HepG2 (cell line): ENCODE measurements around the gene SGIP1. TPM values are rescaled to one million over a fixed set of nuclear protein-coding genes. Genes with fewer than 3 reads are reported as not detected.

ENCODE experiments used
- ATAC-seq: fragments of 200-7000 bp; cut with Tn5 transposase; 3 replicates; pipeline ENCODE4 v1.9.1; 2020; ENCODE audit warnings: mild to moderate bottlenecking, moderate library complexity
- BruUV-seq: library from RNA; stranded (reverse); fragments of 400-500 nt; replicated peaks from 2 replicates; lab custom pipeline; 2021; lab: Mats Ljungman, UMichigan
- CTCF ChIA-PET: fragments of 300-600 bp; formaldehyde crosslinking; extraction: SDS; loops from one replicate; lab custom pipeline; 2021; ENCODE audit warnings: low total read pairs, inconsistent platforms, low intra/inter-chr PET ratio; lab: Yijun Ruan, JAX
- POLR2A ChIA-PET: fragments of 350-600 bp; sonication (Branson Sonifier 250); formaldehyde crosslinking; loops from one replicate; lab custom pipeline; 2020; ENCODE audit warnings: antibody characterized with exemption, inconsistent platforms; lab: Yijun Ruan, JAX
- DNase-seq: peaks from one replicate; pipeline ENCODE4 v3.0.0-alpha.2; 2015; ENCODE audit warnings: low spot score
- FAIRE-seq: peaks from 3 replicates; lab custom pipeline; 2011; peaks lifted over from hg19 to GRCh38; lab: Jason Lieb, UNC
- H2AFZ ChIP-seq: one replicate; pipeline ENCODE4 v1.6.1; 2011; ENCODE audit warnings: low read length, inconsistent platforms
- H3K27ac ChIP-seq: fragments of 300-600 bp; 3 replicates; pipeline ENCODE4 v1.8.0; 2011; ENCODE audit warnings: mixed run types, mild to moderate bottlenecking, mixed read lengths, low read length, inconsistent platforms; ENCODE audit not compliant: insufficient read depth; ENCODE audit errors: extremely low read length
- H3K27me3 ChIP-seq, 2 experiments: fragments of 200-600 bp in 1 of 2; 2 replicates in 1 of 2; 3 replicates in 1 of 2; pipeline versions ENCODE4 v1.6.0 to v1.8.0; 2011; ENCODE audit warnings: low read length in 2 of 2, mild to moderate bottlenecking in 2 of 2, moderate library complexity in 2 of 2, inconsistent platforms in 1 of 2; ENCODE audit not compliant: insufficient read depth in 2 of 2, control insufficient read depth in 1 of 2
- H3K36me3 ChIP-seq, 2 experiments: fragments of 200-600 bp in 1 of 2; replicated peaks in 1 of 2; 2 replicates in 1 of 2; 3 replicates in 1 of 2; pipeline versions ENCODE4 v1.5.1 to v1.8.0; 2011; ENCODE audit warnings: low read length in 2 of 2, inconsistent platforms in 1 of 2; ENCODE audit not compliant: insufficient read depth in 2 of 2, control insufficient read depth in 1 of 2
- H3K4me1 ChIP-seq: 2 replicates; pipeline ENCODE4 v1.5.1; 2012; ENCODE audit warnings: low read length, inconsistent platforms; ENCODE audit not compliant: insufficient read depth
- H3K4me2 ChIP-seq: 2 replicates; pipeline ENCODE4 v1.6.0; 2011; ENCODE audit warnings: low read depth, low read length, inconsistent platforms
- H3K4me3 ChIP-seq, 3 experiments: fragments of 200-600 bp in 1 of 3; sonication (generic), shearing (Covaris generic) in 1 of 3; replicated peaks in 1 of 3; 2 replicates each; pipeline ENCODE4 v1.5.1; 2011 to 2016; ENCODE audit warnings: low read length in 3 of 3, inconsistent platforms in 2 of 3, low read depth in 2 of 3, mild to moderate bottlenecking in 2 of 3, control low read depth in 1 of 3, mixed read lengths in 1 of 3; ENCODE audit not compliant: insufficient read depth in 1 of 3
- H3K79me2 ChIP-seq: one replicate; pipeline ENCODE4 v1.6.1; 2011; ENCODE audit warnings: low read length, inconsistent platforms; ENCODE audit not compliant: insufficient read depth
- H3K9ac ChIP-seq: 2 replicates; pipeline ENCODE4 v1.6.0; 2011; ENCODE audit warnings: mild to moderate bottlenecking, low read depth, low read length, inconsistent platforms; ENCODE audit not compliant: insufficient read depth
- H3K9me3 ChIP-seq: 2 replicates; pipeline ENCODE4 v1.5.1; 2012; ENCODE audit warnings: mild to moderate bottlenecking, low read length
- H4K20me1 ChIP-seq: 2 replicates; pipeline ENCODE4 v1.6.0; 2011; ENCODE audit warnings: inconsistent platforms, mild to moderate bottlenecking, low read length, moderate library complexity; ENCODE audit not compliant: insufficient read depth
- HMGXB4 ChIP-seq, 2 experiments: sonication (generic) in 1 of 2; formaldehyde crosslinking in 1 of 2; IDR thresholded peaks; 2 replicates each; pipeline versions ENCODE4 v1.4.0 to v1.6.1; 2018 to 2020; ENCODE audit warnings: missing genetic modification reagents in 2 of 2, borderline replicate concordance in 1 of 2, low read depth in 1 of 2, mild to moderate bottlenecking in 1 of 2, missing biosample characterization in 1 of 2
- HNF1B ChIP-seq: sonication (generic); formaldehyde crosslinking; IDR thresholded peaks from 2 replicates; pipeline ENCODE4 v1.5.1; 2020; ENCODE audit warnings: mild to moderate bottlenecking, moderate library complexity, missing genetic modification reagents
- NBN ChIP-seq: fragments of 450-650 bp; conservative IDR thresholded peaks from 2 replicates; pipeline ENCODE4 v1.6.1; 2017
- RARA ChIP-seq: IDR thresholded peaks from 2 replicates; pipeline ENCODE4 v1.6.1; 2016; ENCODE audit warnings: missing genetic modification reagents, missing compliant biosample characterization
- ZBTB40 ChIP-seq, 2 experiments: fragments of 450-650 bp in 1 of 2; sonication (generic) in 1 of 2; formaldehyde crosslinking in 1 of 2; IDR thresholded peaks; 2 replicates each; pipeline versions ENCODE4 v1.6.1 to v1.8.0; 2016 to 2022; ENCODE audit warnings: antibody characterized with exemption in 1 of 2, mild to moderate bottlenecking in 1 of 2, missing genetic modification reagents in 1 of 2
- ZBTB7B ChIP-seq: sonication (generic); formaldehyde crosslinking; IDR thresholded peaks from 2 replicates; pipeline ENCODE4 v1.4.0; 2020; ENCODE audit warnings: missing genetic modification reagents
- ZNF12 ChIP-seq: sonication (generic); formaldehyde crosslinking; IDR thresholded peaks from 2 replicates; pipeline ENCODE4 v1.5.0; 2020; ENCODE audit warnings: missing genetic modification reagents
- ZNF784 ChIP-seq: sonication (generic); formaldehyde crosslinking; IDR thresholded peaks from 2 replicates; pipeline ENCODE4 v1.5.1; 2020; ENCODE audit warnings: missing genetic modification reagents, mild to moderate bottlenecking, borderline replicate concordance
- in situ Hi-C: cut with HindIII; loops from 2 replicates; pipeline ENCODE4 v1.10.0; 2017; ENCODE audit warnings: low pct_unique_long_range_greater_than_20kb; ENCODE audit not compliant: extremely low pct_ligation_motif_present
- intact Hi-C: fragments of 100-400 bp; cut with micrococcal nuclease; formaldehyde crosslinking; loops from one replicate; pipeline ENCODE4 v1.10.0; 2022; ENCODE audit not compliant: unreplicated experiment
- polyA plus RNA-seq, 8 experiments: library from polyadenylated mRNA; depleted of rRNA in 3 of 8; stranded (reverse) in 7 of 8; unstranded in 1 of 8; fragments of >200 nt; fragmentation: Illumina TruSeq in 4 of 8; extraction: Trizol in 4 of 8; gene quantifications; 2 replicates each; pipeline versions ENCODE4 v1.2.1 to v1.2.3, GENCODE V29; 2011 to 2016; ENCODE audit warnings: low read depth in 4 of 8, missing spikeins in 1 of 8, mixed read lengths in 1 of 8; ENCODE audit not compliant: insufficient read depth in 1 of 8
- total RNA-seq, 5 experiments: library from RNA; depleted of rRNA; stranded (reverse); fragments of >200 nt; fragmentation: Illumina TruSeq; extraction: Trizol; gene quantifications; 2 replicates each; pipeline ENCODE4 v1.2.3, GENCODE V29; 2016; ENCODE audit warnings: low read depth in 1 of 5

The SGIP1 gene
- total and polyA plus RNA-seq, 2 of the 13 experiments (the other 11 are each of a cell fraction or from before 2014, with no cell fraction given), result not detected

GRCh38 chr1:66654643-66655042 is 120.7 kb downstream of the SGIP1 start:
- no peak for ATAC-seq
- H3K27me3 ChIP-seq, result no peaks in the 10 kb centered on the region; a peak in 1 of 5 replicates
- no peaks in the 10 kb centered on the region for H3K79me2 ChIP-seq
- H3K9me3 ChIP-seq, result no peaks in the 10 kb centered on the region
- H4K20me1 ChIP-seq, result no peaks in the 10 kb centered on the region
- no peak for FAIRE-seq
- H3K4me2 ChIP-seq, result no peak overlapping the region
- ChIA-PET POLR2A (no interaction called here), CTCF (no interaction called here)
- H3K4me1 ChIP-seq, result no peaks in the 10 kb centered on the region
- intact Hi-C loops (no loop called here), in situ Hi-C loops (no loop called here)
- H3K4me3 ChIP-seq, result no peak overlapping the region
- H2AFZ ChIP-seq, result no peak overlapping the region
- no peaks in the 10 kb centered on the region for H3K36me3 ChIP-seq
- H3K27ac ChIP-seq, result no peak overlapping the region
- BruUV-seq, result no TSS peak
- no peak overlapping the region for H3K9ac ChIP-seq
- DNase-seq, result no peak
- no peak for TF ChIP-seq ZBTB40 (IDR thresholded peaks at IDR 0.05)
- no peak for TF ChIP-seq ZBTB40 (CRISPR knock-in tag; IDR thresholded peaks at IDR 0.05)
- TF ChIP-seq ZNF784 (CRISPR knock-in tag), result no peak
- TF ChIP-seq HNF1B (CRISPR knock-in tag), result no peak
- TF ChIP-seq RARA (CRISPR knock-in tag), result no peak
- TF ChIP-seq HMGXB4 (CRISPR knock-in tag; IDR thresholded peaks at IDR 0.05; ENCODE audit: borderline replicate concordance in 1 of 2, low read depth in 1 of 2), result no peak
- no peak for TF ChIP-seq NBN
- no peak for TF ChIP-seq ZBTB7B (CRISPR knock-in tag)
- no peak for TF ChIP-seq ZNF12 (CRISPR knock-in tag)
